GM19043 (cell line): ENCODE results near the gene SPTY2D1.

Experiments
- ATAC-seq: cut with Tn5 transposase; IDR thresholded peaks from one replicate; pipeline ENCODE4 v1.9.1; 2021; ENCODE audit warnings: low read depth; ENCODE audit not compliant: unreplicated experiment

SPTY2D1 gene

GRCh38 chr11:18567081-18567480 is 67.1 kb downstream of the SPTY2D1 start:
- ATAC-seq: no peak

GRCh38 chr11:18566406-18566805 is 67.7 kb downstream of the SPTY2D1 start:
- ATAC-seq: no peak

- no peak for ATAC-seq
These were observed 70.0 kb downstream of the SPTY2D1 start for GRCh38 chr11:18564149-18564548.

- no peak for ATAC-seq
These were observed 70.9 kb downstream of the SPTY2D1 start for GRCh38 chr11:18563090-18563730.
